Activated CD4-positive, alpha-beta T cell treated with anti-CD3 and anti-CD28 coated beads, Interleukin-2, Interleukin-4, amounts not matched to agents 100 ng/mL and 50 ng/mL, durations not matched to agents 16 hours and 8 hours (primary cell): ENCODE data around the gene CNPY4.

ENCODE experiments used
- DNase-seq: peaks from one replicate; pipeline ENCODE4 v3.0.0-alpha.2; 2020; ENCODE audit warnings: low spot score

Gene CNPY4

DNA sequence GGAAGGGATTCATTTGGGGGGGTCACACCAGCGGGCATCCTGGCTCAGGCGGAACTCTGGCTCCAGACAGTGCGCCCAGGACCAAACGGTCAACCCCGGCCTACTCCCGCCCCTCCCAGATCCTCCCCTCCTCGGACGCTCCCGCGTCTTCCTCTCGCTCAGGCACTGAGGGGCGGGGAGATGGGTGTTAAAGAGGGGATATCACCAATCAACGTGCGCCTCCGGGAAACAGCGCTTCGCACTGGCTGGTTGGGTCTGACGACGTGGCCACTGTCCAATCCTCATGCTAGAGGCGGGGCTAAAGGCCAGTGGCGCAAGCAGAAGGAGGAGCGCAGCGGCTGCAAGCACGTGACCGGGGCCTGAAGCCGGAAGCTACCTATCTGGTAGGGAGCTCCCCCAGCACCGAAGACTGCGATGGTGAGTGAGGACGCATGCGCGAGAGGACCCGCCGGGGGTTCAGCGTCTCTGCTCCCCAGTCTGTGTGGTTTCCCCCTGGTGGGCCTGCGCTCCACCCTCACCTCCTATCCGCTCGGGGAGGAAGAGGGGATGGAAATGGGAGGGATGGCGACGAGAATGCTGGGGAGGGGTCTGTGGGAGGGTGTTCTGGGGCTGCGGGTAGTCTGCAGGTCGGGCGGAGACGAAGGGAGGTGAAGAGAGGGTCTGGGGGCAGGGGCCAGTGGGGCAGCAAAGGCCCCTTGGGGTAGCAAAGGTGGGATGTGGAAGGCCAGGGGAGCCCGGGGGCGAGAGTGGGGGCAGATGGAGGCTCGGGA is 29.3 kb downstream of the CNPY4 start, which contains the start of gene LAMTOR4:
Gene LAMTOR4, plus strand, starts transcription at position 360 of the 770 bp plus-strand sequence. Its CDS starts 55 bp downstream, at position 415.
- DNase-seq = peak; percentile 100

GRCh38 chr7:100152404-100152803 is 33.0 kb downstream of the CNPY4 start:
- no peak for DNase-seq

GRCh38 chr7:100152937-100153666 is 33.7 kb downstream of the CNPY4 start:
- no peak for DNase-seq

DNA sequence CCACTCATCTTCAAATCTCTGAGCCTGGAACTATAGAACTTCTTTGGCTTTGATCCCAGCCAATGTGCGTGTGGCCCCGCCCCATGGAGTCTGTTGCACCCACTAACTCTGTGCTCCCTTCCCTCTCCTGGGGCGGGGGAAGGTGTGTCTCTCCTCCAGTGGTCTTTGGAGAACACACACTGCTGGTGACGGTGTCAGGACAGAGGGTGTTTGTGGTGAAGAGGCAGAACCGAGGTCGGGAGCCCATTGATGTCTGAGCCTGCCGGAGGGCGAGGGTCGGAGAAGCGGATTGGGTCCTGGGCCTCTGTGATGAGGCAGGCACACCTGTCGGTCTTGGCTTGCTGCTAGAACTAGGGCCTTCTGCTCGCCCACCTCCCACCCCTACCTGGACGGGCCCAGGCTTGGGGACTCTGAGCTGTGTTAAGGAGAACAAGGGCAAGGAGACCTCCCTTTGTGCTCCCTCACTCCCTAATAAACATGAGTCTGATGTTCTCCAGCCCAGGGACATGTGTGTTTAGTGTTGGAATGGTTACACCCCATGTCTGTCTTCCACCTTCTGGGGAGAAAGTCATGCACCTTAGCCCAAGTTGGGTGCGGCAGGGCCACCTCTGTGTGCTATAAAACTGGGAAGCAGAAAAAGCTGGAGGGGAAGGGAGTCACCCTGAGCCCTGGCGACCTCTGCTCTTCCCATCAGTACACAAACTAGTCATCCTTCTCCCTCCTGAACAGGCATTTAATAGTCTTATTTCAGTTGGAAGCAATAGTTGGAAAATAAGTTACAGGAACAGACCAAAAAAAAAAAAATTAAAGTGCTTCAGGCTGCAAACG is 34.5 kb downstream of the CNPY4 start:
- no peak for DNase-seq

- DNase-seq = no peak
Measured at GRCh38 chr7:100154651-100155491, 35.4 kb downstream of the CNPY4 start.

DNA sequence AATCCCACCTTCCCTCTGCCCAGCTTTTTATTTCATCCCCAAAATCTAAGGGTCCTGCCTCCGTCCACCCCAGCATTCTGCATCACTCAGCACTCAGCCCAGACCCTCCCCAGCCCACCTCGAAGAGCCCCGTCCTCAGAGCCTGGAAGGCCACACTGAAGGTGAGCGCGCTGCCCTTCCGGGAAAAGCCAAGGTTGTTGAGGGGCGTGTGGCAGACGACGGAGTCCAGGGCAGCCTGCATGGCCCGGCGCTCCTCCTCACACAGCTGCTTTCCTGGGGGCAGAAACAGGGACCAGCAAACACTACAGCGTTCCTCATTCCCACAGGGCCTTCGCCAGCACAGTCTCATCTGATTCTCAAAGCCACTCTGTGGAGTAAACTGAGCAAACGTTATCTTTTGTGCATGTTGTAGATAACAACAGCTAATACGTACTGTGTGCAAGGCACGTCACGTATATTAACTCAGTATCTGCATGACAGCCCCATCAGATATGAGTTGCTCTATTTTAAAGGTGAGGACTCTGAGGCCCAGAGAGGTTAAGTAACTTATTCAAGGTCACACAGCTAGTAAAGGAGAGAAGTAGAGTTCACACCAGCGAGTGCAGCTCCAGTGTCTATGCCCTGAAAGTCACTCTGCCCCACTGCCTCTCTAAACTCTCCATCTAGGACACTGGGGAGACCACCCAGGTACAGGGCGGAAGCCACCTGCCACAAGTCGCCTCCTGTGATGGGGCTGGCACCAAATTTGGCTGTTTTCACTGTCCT is 36.3 kb downstream of the CNPY4 start:
- DNase-seq = no peak

GRCh38 chr7:100156331-100157068 is 37.1 kb downstream of the CNPY4 start:
- no peak for DNase-seq

DNA sequence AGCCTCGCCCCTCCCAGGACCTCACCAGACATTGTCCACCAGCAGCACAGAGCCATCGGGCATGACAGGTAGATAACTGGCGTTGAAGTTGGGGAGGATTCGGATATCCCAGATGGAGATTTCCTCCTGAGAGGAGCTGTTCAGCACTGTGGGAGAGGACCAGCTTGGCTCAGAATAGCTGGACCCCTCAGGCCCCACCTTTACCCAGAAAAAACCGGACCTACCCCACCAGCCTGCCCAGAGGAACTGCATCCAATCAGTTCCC is 37.6 kb downstream of the CNPY4 start:
- no peak for DNase-seq

DNA sequence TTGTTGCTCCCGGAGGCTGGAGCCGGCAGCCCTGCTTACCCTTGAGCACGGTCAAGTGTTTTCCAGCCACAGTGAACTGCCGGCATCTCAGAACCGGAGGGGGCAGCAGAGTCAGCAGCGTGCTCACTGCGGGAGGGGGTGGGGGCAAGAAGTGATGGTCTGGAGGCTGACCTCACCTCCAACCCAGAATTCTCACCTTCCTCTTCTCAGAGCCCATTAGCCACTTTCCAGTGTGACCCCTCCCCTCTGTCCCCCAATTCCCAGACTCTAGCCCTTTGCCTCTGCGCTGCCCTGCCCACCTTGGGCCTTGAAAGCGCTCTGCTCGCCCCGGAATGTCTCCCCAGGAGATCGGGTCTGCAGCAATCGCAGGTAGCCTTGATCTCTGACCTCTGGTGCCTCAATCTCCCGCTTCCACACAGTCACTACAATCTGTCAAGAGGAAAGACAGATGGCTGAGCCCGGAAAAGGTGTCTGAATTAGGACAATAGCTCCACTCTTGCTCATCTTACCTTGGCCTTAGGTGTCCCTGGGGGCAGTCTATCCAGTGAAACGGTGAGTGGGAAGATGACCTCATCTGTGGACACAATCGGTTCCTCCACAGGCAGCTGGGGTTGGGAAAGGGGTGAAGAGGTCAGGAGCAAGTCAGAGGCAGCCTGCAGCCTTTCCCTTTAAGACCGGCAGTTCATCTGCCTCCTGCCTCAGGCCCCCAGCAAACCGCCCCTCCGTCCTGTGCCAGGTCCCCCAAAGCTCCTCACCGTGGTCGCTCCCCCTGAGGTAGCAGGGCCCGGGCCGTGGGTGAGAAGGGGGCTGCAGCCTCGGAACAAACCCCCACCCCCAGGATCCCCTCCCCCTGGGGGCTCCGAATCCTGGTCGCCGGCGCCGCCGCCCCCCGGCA is 38.1 kb downstream of the CNPY4 start:
- no peak for DNase-seq

DNA sequence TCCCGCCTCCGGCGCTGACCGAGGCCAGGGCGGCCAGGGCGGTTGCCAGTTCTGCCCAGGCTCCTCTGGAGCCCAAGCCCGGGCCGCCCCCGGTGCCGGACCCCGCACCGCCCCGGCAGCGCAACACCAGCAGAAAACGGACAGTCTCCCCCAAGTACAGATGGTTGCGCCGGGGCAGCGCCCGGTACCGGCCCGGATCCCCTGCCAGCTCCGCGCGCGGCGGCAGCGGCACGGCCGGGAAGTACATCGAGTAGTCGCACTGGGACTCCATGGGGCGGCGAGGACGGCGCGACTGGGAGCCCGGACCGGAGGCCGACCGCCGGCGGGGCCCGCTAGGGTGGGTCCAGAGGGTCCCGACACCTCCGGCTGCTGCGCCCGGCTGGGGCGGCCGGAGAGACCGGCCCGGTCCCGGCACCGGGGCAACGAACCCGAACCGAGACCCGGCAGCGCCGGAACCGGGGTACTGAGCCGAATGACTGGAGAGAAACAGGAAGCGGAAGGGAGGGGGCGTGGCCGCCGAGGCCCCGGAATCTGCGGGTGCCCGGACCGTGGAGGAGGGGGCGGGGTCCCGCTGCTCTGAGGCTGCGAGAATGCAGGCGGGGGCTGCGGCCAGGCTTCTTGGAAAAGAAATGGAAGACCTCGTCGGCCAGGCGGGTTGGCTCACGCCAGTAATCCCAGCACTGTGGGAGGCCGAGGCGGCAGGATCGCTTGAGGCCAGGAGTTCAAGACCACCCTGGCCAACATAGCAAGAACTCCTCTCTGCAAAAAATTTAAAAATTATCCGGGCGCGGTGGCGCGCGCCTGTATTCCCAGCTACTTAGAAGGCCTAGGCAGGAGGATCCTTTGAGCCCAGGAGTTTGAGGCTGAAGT is 39.0 kb downstream of the CNPY4 start, which contains the start of gene TRAPPC14:
Gene TRAPPC14, minus strand, starts transcription at position 495 of the 870 bp plus-strand sequence. Its CDS starts 224 bp downstream, at position 271.
- DNase-seq = peak; percentile 90

- DNase-seq = no peak
Measured at GRCh38 chr7:100159099-100159623, 39.7 kb downstream of the CNPY4 start.

- no peak for DNase-seq
Measured at GRCh38 chr7:100160067-100160466, 40.6 kb downstream of the CNPY4 start.

DNA sequence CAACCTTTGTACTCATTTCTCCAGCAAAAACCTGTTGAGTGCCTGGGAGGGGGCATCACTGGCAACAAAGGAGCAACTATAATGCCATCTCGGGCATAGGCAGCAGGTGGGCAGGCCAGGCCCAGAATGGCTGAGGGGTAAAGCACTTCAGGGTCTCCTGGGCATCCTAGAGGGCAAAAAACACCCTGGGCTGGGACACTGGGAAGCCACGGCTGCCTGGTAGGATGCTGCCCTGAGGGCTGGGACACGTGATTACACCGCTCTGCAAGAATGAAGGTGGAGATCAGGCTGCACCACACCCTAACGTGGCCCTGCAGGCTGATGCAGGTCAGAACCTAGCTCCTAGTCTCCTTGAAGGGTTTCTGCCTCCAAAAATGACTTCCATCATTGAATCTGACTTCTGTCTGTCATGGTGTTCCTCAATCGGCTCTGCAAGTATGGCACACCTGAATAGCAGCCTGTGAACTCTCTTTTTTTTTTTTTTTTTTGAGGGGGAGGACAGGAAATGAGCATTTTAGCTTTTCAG is 43.6 kb downstream of the CNPY4 start:
- no peak for DNase-seq

DNA sequence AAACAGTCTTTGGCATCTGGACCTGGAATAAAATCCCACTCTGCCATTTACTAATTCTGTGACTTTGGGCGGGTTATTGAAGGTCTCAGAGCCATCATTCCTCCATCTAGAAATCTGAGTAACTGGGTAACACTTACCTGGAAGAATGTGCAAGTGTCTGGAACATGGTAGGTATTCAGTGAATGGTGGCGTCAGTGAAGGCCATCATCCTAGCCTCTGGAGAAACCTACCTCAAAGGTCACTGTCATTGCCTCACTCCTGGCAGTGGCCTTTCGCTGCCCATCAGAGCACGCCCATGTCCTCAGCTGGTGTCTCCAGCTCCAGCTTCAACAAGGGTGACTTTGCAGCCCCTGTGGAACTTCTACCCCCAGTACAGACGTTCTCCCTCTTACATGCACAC is 44.4 kb downstream of the CNPY4 start:
- DNase-seq = no peak

DNA sequence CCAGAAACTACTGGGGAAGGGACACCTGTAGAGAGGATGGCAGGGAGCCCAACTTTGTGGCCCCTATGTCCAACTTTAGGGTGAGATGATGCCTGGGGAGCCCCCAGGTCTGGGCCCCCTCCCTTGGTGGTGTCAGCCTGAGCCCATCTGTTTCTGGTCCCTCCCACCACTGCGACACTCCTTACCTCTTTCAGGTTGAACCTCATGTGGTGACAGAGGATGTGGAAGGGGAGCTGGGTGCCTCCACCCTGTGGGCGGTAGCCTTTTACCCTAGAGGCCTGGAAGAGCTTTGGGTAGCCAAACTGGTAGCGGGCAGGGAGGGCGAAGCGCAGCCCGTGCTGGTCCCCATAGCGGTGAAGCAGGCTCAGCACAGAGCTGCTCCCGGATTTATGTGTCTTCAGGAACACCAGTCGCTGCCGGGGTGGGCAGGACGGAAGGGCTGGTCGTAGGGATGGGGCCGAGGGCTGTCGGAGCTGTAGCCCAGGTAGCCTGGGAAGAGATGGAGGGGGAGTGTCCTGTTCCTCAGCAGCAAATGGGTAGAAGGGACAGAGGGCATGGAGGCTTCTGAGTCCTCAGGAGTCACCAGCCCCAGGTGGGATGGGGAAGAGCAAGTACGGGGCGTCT is 47.0 kb downstream of the CNPY4 start:
- DNase-seq = no peak

GRCh38 chr7:100166970-100167911 is 47.8 kb downstream of the CNPY4 start:
- DNase-seq = no peak
